ENCODE data around the gene MDP1.

Gene MDP1

DNA sequence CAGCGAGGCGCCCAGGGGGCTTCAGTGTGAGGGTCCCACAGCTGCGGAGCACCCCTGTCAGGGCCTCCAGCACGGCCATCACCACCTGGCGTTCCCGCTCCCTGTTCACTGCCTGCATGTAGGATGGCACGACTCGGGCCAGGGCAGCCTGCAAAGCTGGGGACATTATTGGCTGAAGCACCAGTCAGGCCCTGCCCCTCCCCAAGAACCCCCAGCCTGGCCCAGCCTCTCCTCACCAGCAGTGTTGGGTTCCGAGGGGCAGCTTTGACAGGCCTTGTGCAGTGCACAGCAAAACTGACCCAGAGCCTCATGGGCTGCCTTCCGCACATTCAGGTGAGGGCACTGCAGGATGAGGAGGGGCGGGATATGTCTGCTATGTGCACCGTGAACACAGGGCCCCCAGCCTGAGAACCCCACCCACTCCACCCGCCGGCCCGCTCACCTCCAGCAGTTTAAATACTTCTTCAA, 32.8 kb downstream of the MDP1 start:
- Histone ChIP-seq H3K9me2 (replicated peaks; ENCODE audit: low read depth, low read length) (no peaks in the 10 kb centered on the region), H3K9me3 (ENCODE audit: insufficient read depth, low read depth, low read length) (no peaks in the 10 kb centered on the region), H3K9ac (ENCODE audit: low read depth, low read length, poor library complexity, severe bottlenecking) (no peak overlapping the region), H3K4me1 (ENCODE audit: insufficient read depth, low read length, poor library complexity, severe bottlenecking) (peaks cover 6% of the 10 kb centered on the region), H3K27me3 (ENCODE audit: insufficient read depth, low read length, poor library complexity, severe bottlenecking) (no peaks in the 10 kb centered on the region), H3K79me2 (ENCODE audit: insufficient read depth, low read length) (no peaks in the 10 kb centered on the region), H3K36me3 (ENCODE audit: insufficient read depth, low read length) (peaks cover 7% of the 10 kb centered on the region; the same call in 1 of the 2 replicates), H4K20me1 (ENCODE audit: insufficient read depth, low read length, poor library complexity, severe bottlenecking) (no peaks in the 10 kb centered on the region), H3K4me3 (ENCODE audit: low read length, poor library complexity, severe bottlenecking) (no peak overlapping the region), H3K4me2 (ENCODE audit: low read depth, low read length, poor library complexity, severe bottlenecking) (no peak overlapping the region), H2AFZ (ENCODE audit: low read length) (no peak overlapping the region), H3F3A (ENCODE audit: low read depth) (no peaks in the 10 kb centered on the region)
- TF ChIP-seq CTCF (conservative IDR thresholded peaks at IDR 0.05; ENCODE audit: low read length) (no peak), EZH2phosphoT487 (IDR thresholded peaks at IDR 0.05; ENCODE audit: borderline replicate concordance) (no peak)

GRCh38 chr14:24182110-24182882, 33.6 kb downstream of the MDP1 start:
- Histone ChIP-seq H3K9ac (ENCODE audit: low read depth, low read length, poor library complexity, severe bottlenecking) (no peak overlapping the region), H4K20me1 (ENCODE audit: insufficient read depth, low read length, poor library complexity, severe bottlenecking) (no peaks in the 10 kb centered on the region), H3K9me3 (ENCODE audit: insufficient read depth, low read depth, low read length) (no peaks in the 10 kb centered on the region), H3K4me3 (ENCODE audit: low read length, poor library complexity, severe bottlenecking) (no peak overlapping the region), H3F3A (ENCODE audit: low read depth) (no peaks in the 10 kb centered on the region), H3K9me2 (replicated peaks; ENCODE audit: low read depth, low read length) (no peaks in the 10 kb centered on the region), H3K27me3 (ENCODE audit: insufficient read depth, low read length, poor library complexity, severe bottlenecking) (no peaks in the 10 kb centered on the region), H2AFZ (ENCODE audit: low read length) (no peak overlapping the region), H3K4me2 (ENCODE audit: low read depth, low read length, poor library complexity, severe bottlenecking) (no peak overlapping the region), H3K79me2 (ENCODE audit: insufficient read depth, low read length) (no peaks in the 10 kb centered on the region), H3K4me1 (ENCODE audit: insufficient read depth, low read length, poor library complexity, severe bottlenecking) (no peaks in the 10 kb centered on the region), H3K36me3 (ENCODE audit: insufficient read depth, low read length) (peaks cover 7% of the 10 kb centered on the region; the same call in 1 of the 2 replicates)
- TF ChIP-seq CTCF (conservative IDR thresholded peaks at IDR 0.05; ENCODE audit: low read length), result no peak
- no peak for TF ChIP-seq EZH2phosphoT487 (IDR thresholded peaks at IDR 0.05; ENCODE audit: borderline replicate concordance)

GRCh38 chr14:24181371-24182077, 34.3 kb downstream of the MDP1 start:
- Histone ChIP-seq H2AFZ (ENCODE audit: low read length) (no peak overlapping the region), H3F3A (ENCODE audit: low read depth) (no peaks in the 10 kb centered on the region), H3K27me3 (ENCODE audit: insufficient read depth, low read length, poor library complexity, severe bottlenecking) (no peaks in the 10 kb centered on the region), H3K4me1 (ENCODE audit: insufficient read depth, low read length, poor library complexity, severe bottlenecking) (no peaks in the 10 kb centered on the region), H3K4me2 (ENCODE audit: low read depth, low read length, poor library complexity, severe bottlenecking) (no peak overlapping the region), H4K20me1 (ENCODE audit: insufficient read depth, low read length, poor library complexity, severe bottlenecking) (no peaks in the 10 kb centered on the region), H3K9ac (ENCODE audit: low read depth, low read length, poor library complexity, severe bottlenecking) (no peak overlapping the region), H3K4me3 (ENCODE audit: low read length, poor library complexity, severe bottlenecking) (no peak overlapping the region), H3K9me2 (replicated peaks; ENCODE audit: low read depth, low read length) (no peaks in the 10 kb centered on the region), H3K9me3 (ENCODE audit: insufficient read depth, low read depth, low read length) (no peaks in the 10 kb centered on the region), H3K36me3 (ENCODE audit: insufficient read depth, low read length) (peaks cover 7% of the 10 kb centered on the region; the same call in 1 of the 2 replicates), H3K79me2 (ENCODE audit: insufficient read depth, low read length) (no peaks in the 10 kb centered on the region)
- TF ChIP-seq CTCF (conservative IDR thresholded peaks at IDR 0.05; ENCODE audit: low read length), result no peak
- no peak for TF ChIP-seq EZH2phosphoT487 (IDR thresholded peaks at IDR 0.05; ENCODE audit: borderline replicate concordance)
